ENCODE measurements around the gene INCENP. TPM values are rescaled to one million over a fixed set of nuclear protein-coding genes. Genes with fewer than 3 reads are reported as not detected.

Gene INCENP
- total and polyA plus RNA-seq, 10 of the 15 experiments (the other 5 are each of a cell fraction or from before 2014, with no cell fraction given) = 1.4 to 96.8 (median 29.0) TPM

DNA sequence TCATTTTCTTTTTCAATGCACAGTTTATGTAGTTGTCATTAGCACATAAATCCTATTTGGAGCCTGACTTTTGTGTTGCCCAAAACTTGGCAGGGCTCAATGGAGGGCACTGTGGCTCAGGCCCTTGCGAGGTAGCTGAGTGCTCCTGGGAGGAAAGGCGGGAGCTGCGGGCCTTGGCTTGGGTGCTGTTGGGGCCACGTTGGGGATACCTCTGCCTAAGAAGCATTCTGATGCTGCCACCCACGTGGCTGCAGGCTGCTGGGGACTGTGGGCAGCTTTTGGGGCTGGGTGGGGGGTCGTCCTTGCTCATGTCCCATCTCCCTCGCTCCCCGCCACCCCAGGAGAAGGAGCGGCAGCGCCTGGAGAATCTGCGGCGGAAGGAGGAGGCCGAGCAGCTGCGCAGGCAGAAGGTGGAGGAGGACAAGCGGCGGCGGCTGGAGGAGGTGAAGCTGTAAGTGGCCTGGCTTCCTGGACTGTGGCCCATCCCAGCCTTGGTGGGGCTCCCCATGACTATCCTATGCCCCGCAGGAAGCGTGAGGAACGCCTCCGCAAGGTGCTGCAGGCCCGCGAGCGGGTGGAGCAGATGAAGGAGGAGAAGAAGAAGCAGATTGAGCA is 20.9 kb downstream of the INCENP start:
- in situ Hi-C loops (cut with MboI) = no loop called here
- no peak for DNase-seq (ENCODE audit: low read depth, low spot score)
- POLR2A ChIA-PET = no interaction called here

DNA sequence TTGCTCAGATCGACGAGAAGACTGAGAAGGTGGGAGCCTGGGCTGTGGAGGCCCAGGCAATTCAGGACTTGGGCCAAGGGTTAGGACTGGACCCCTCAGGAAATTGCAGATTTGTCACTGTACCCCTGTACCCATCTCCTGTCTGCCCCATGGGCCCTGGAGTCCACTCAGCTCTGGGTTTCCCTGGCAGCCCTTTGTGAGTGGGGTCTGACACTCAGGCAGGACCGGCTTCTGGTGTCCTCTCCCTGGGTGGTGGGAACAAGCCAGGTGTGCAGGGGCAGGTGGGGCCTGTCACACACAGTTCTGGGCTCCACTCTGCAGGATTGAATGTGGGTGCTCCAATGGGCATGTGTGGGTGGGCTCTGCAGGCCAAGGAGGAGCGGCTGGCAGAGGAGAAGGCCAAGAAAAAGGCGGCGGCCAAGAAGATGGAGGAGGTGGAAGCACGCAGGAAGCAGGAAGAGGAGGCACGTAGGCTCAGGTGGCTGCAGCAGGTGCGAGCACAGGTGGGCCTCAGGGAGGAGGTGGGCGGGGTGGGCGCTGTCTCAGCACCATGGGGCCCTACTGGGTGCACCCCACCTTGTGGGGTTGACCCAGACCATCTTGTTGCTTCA is 21.6 kb downstream of the INCENP start:
- Histone ChIP-seq H3K4me2 (ENCODE audit: control insufficient read depth, insufficient read depth) (no peak overlapping the region), H3K27me3 (replicated peaks in 1 of 2; ENCODE audit: control insufficient read depth in 2 of 2, insufficient read depth in 2 of 2, low read length in 1 of 2) (no peaks in the 10 kb centered on the region), H3K36me3 (ENCODE audit: control insufficient read depth in 2 of 2, insufficient read depth in 2 of 2, low read length in 1 of 2) (peaks cover 53 to 66% of the 10 kb centered on the region in 2 experiments), H3K4me1 (ENCODE audit: control insufficient read depth, insufficient read depth, low read length) (no peaks in the 10 kb centered on the region), H3K9ac (ENCODE audit: control insufficient read depth, insufficient read depth, low read length) (no peak overlapping the region), H3K79me2 (ENCODE audit: control insufficient read depth, insufficient read depth, low read length) (no peaks in the 10 kb centered on the region), H3K27ac (ENCODE audit: control insufficient read depth, insufficient read depth) (no peak overlapping the region), H4K20me1 (ENCODE audit: control insufficient read depth, insufficient read depth) (no peaks in the 10 kb centered on the region; the same call in none of the 2 replicates), H2AFZ (ENCODE audit: control insufficient read depth, low read depth, low read length) (no peak overlapping the region), H3K4me3 (no peak overlapping the region), H3K9me3 (replicated peaks; ENCODE audit: control insufficient read depth, insufficient read depth, low read length) (no peaks in the 10 kb centered on the region)
- 97% methylated on average over 11 of the region's 11 CpGs for WGBS (ENCODE audit: insufficient coverage, insufficient replicate concordance, low lambda C conversion rate, missing lambda C conversion rate)
- in situ Hi-C loops (cut with MboI) (no loop called here), intact Hi-C loops (cut with micrococcal nuclease; ENCODE audit: unreplicated experiment) (no loop called here)
- ATAC-seq (no peak), DNase-seq (ENCODE audit: low read depth, low spot score) (no peak), FAIRE-seq (no peak)
- POLR2A ChIA-PET = no interaction called here
- SMC1A ChIA-PET (ENCODE audit: uncharacterized antibody, unreplicated experiment) = no interaction called here
- CTCF ChIA-PET = no interaction called here
- no TSS peak for BruUV-seq (replicated peaks)
- RAD21 ChIA-PET (ENCODE audit: unreplicated experiment) = no interaction called here
- TF ChIP-seq NR2C2 (IDR thresholded peaks at IDR 0.05; ENCODE audit: borderline replicate concordance, control insufficient read depth, insufficient read length, low read depth) (no peak), RUNX3 (IDR thresholded peaks at IDR 0.05; ENCODE audit: low read length) (no peak), EZH2 (IDR thresholded peaks at IDR 0.05; ENCODE audit: borderline replicate concordance, control insufficient read depth, low read depth, low read length) (no peak), CBX3 (IDR thresholded peaks at IDR 0.05; ENCODE audit: borderline replicate concordance, low read depth) (no peak), POLR2AphosphoS5 (IDR thresholded peaks at IDR 0.05; ENCODE audit: low read length) (no peak), SRF (IDR thresholded peaks at IDR 0.05; ENCODE audit: low read depth in 2 of 2, low read length in 2 of 2) (no peak), CBX5 (IDR thresholded peaks at IDR 0.05; ENCODE audit: low read depth) (no peak), TARDBP (IDR thresholded peaks at IDR 0.05; ENCODE audit: borderline replicate concordance) (no peak), RELA (IDR thresholded peaks at IDR 0.05; ENCODE audit: borderline replicate concordance, partially characterized antibody) (no peak), RBBP5 (conservative IDR thresholded peaks at IDR 0.05) (no peak), POU2F2 (IDR thresholded peaks at IDR 0.05; ENCODE audit: borderline replicate concordance, low read depth, low read length) (no peak), TAF1 (IDR thresholded peaks at IDR 0.05; ENCODE audit: borderline replicate concordance, low read depth, low read length) (no peak), BMI1 (IDR thresholded peaks at IDR 0.05; ENCODE audit: borderline replicate concordance) (no peak)
- TF ChIP-seq, protein P1, sequence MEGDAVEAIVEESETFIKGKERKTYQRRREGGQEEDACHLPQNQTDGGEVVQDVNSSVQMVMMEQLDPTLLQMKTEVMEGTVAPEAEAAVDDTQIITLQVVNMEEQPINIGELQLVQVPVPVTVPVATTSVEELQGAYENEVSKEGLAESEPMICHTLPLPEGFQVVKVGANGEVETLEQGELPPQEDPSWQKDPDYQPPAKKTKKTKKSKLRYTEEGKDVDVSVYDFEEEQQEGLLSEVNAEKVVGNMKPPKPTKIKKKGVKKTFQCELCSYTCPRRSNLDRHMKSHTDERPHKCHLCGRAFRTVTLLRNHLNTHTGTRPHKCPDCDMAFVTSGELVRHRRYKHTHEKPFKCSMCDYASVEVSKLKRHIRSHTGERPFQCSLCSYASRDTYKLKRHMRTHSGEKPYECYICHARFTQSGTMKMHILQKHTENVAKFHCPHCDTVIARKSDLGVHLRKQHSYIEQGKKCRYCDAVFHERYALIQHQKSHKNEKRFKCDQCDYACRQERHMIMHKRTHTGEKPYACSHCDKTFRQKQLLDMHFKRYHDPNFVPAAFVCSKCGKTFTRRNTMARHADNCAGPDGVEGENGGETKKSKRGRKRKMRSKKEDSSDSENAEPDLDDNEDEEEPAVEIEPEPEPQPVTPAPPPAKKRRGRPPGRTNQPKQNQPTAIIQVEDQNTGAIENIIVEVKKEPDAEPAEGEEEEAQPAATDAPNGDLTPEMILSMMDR (IDR thresholded peaks at IDR 0.05 in 2 of 3, conservative IDR thresholded peaks at IDR 0.05 in 1 of 3; ENCODE audit: control insufficient read depth in 2 of 3, extremely low read depth in 1 of 3, insufficient read depth in 1 of 3, low read depth in 3 of 3, low read length in 3 of 3) = no peak

More for the DNA sequence above, 20.9 kb downstream of the INCENP start:
- no TSS peak for BruUV-seq (replicated peaks)
- peaks cover 49 to 67% of the 10 kb centered on the region in 2 experiments for H3K36me3 ChIP-seq (ENCODE audit: control insufficient read depth in 2 of 2, insufficient read depth in 2 of 2, low read length in 1 of 2)
- ChIA-PET RAD21 (ENCODE audit: unreplicated experiment) (no interaction called here), SMC1A (ENCODE audit: uncharacterized antibody, unreplicated experiment) (no interaction called here), CTCF (interaction anchor here (0.6 kb wide), 1 partner anchor 1480 kb away, joined by 3 read pairs; no protein-coding TSS in a partner anchor)
- 97% methylated on average over 24 of the region's 24 CpGs for WGBS (ENCODE audit: insufficient coverage, insufficient replicate concordance, low lambda C conversion rate, missing lambda C conversion rate)
- no peak overlapping the region for H3K4me2 ChIP-seq (ENCODE audit: control insufficient read depth, insufficient read depth)
- intact Hi-C loops (cut with micrococcal nuclease; ENCODE audit: unreplicated experiment) = no loop called here
- no peak for TF ChIP-seq KAT2A (conservative IDR thresholded peaks at IDR 0.05; ENCODE audit: control insufficient read depth, low read depth, low read length)
- no peak for TF ChIP-seq ZBED1 (IDR thresholded peaks at IDR 0.05; ENCODE audit: borderline replicate concordance)
- no peak for TF ChIP-seq SUPT20H (IDR thresholded peaks at IDR 0.05; ENCODE audit: borderline replicate concordance, control insufficient read depth, low read depth, low read length)
- no peak for TF ChIP-seq PAX8 (IDR thresholded peaks at IDR 0.05)
- no peak for TF ChIP-seq GABPA (IDR thresholded peaks at IDR 0.05; ENCODE audit: low read depth)
- TF ChIP-seq PAX5 (IDR thresholded peaks at IDR 0.05; ENCODE audit: borderline replicate concordance, low read depth, low read length) = no peak
- no peak for TF ChIP-seq BRCA1 (IDR thresholded peaks at IDR 0.05; ENCODE audit: low read depth, low read length)
- H3K9ac ChIP-seq (ENCODE audit: control insufficient read depth, insufficient read depth, low read length) = no peak overlapping the region
- no peak overlapping the region for H3K4me3 ChIP-seq
- H4K20me1 ChIP-seq (ENCODE audit: control insufficient read depth, insufficient read depth) = no peaks in the 10 kb centered on the region; the same call in none of the 2 replicates
- H3K9me3 ChIP-seq (replicated peaks; ENCODE audit: control insufficient read depth, insufficient read depth, low read length) = no peaks in the 10 kb centered on the region
- no peaks in the 10 kb centered on the region for H3K4me1 ChIP-seq (ENCODE audit: control insufficient read depth, insufficient read depth, low read length)
- H3K79me2 ChIP-seq (ENCODE audit: control insufficient read depth, insufficient read depth, low read length) = no peaks in the 10 kb centered on the region
- ATAC-seq (no peak), FAIRE-seq (no peak)
- no peak overlapping the region for H2AFZ ChIP-seq (ENCODE audit: control insufficient read depth, low read depth, low read length)
- H3K27ac ChIP-seq (ENCODE audit: control insufficient read depth, insufficient read depth) = no peak overlapping the region
- no peaks in the 10 kb centered on the region for H3K27me3 ChIP-seq (replicated peaks in 1 of 2; ENCODE audit: control insufficient read depth in 2 of 2, insufficient read depth in 2 of 2, low read length in 1 of 2)
